Measurements from ENCODE around the gene FZD1. TPM values are rescaled to one million over a fixed set of nuclear protein-coding genes. Genes with fewer than 3 reads are reported as not detected.
"Not testable (repeated sequence)": the region's sequence is repeated elsewhere in the genome, so short reads cannot be mapped to it uniquely, and the experiment has no call there.

Gene FZD1
- total RNA-seq, 1 donor from 2014 or later: 24.3 TPM

GRCh38 chr7:91297939-91298338, 33.7 kb downstream of the FZD1 start:
- no peak overlapping the region for H3K27ac Mint-ChIP-seq (ENCODE audit: unreplicated experiment)
- H3K27me3 Mint-ChIP-seq (ENCODE audit: low read depth): no peaks in the 10 kb centered on the region
- H3K9me3 Mint-ChIP-seq (ENCODE audit: low read depth): no peaks in the 10 kb centered on the region
- TF ChIP-seq CTCF (IDR thresholded peaks at IDR 0.05): no peak
- no peaks in the 10 kb centered on the region for H3K36me3 Mint-ChIP-seq (ENCODE audit: low read depth)
- peaks cover 3% of the 10 kb centered on the region for H3K4me1 Mint-ChIP-seq (ENCODE audit: low read depth)
- H3K4me3 Mint-ChIP-seq (ENCODE audit: unreplicated experiment): no peak overlapping the region
- DNase-seq (ENCODE audit: low spot score): no peak

- H3K4me3 Mint-ChIP-seq (ENCODE audit: unreplicated experiment): no peak overlapping the region
- H3K4me1 Mint-ChIP-seq (ENCODE audit: low read depth): peaks cover under 1% of the 10 kb centered on the region
- H3K27ac Mint-ChIP-seq (ENCODE audit: unreplicated experiment): no peak overlapping the region
- TF ChIP-seq CTCF (IDR thresholded peaks at IDR 0.05): no peak
- no peaks in the 10 kb centered on the region for H3K36me3 Mint-ChIP-seq (ENCODE audit: low read depth)
- no peak for DNase-seq (ENCODE audit: low spot score)
- H3K27me3 Mint-ChIP-seq (ENCODE audit: low read depth): no peaks in the 10 kb centered on the region
- no peaks in the 10 kb centered on the region for H3K9me3 Mint-ChIP-seq (ENCODE audit: low read depth)
These were observed 35.9 kb downstream of the FZD1 start for GRCh38 chr7:91299952-91300775.

- no peak for TF ChIP-seq CTCF (IDR thresholded peaks at IDR 0.05)
- no peaks in the 10 kb centered on the region for H3K36me3 Mint-ChIP-seq (ENCODE audit: low read depth)
These were observed 38.6 kb downstream of the FZD1 start for GRCh38 chr7:91302794-91303193.

GRCh38 chr7:91306266-91306665, 42.0 kb downstream of the FZD1 start:
- Mint-ChIP-seq H3K27ac (ENCODE audit: unreplicated experiment) (no peak overlapping the region), H3K9me3 (ENCODE audit: low read depth) (peaks cover 5% of the 10 kb centered on the region), H3K27me3 (ENCODE audit: low read depth) (no peaks in the 10 kb centered on the region), H3K4me1 (ENCODE audit: low read depth) (no peaks in the 10 kb centered on the region), H3K36me3 (ENCODE audit: low read depth) (no peaks in the 10 kb centered on the region), H3K4me3 (ENCODE audit: unreplicated experiment) (no peak overlapping the region)
- DNase-seq (ENCODE audit: low spot score): no peak
- no peak for TF ChIP-seq CTCF (IDR thresholded peaks at IDR 0.05)

More at GRCh38 chr7:91302794-91303193, 38.6 kb downstream of the FZD1 start:
- Mint-ChIP-seq H3K4me3 (ENCODE audit: unreplicated experiment) (no peak overlapping the region), H3K27ac (ENCODE audit: unreplicated experiment) (no peak overlapping the region), H3K9me3 (ENCODE audit: low read depth) (peaks cover 2% of the 10 kb centered on the region), H3K27me3 (ENCODE audit: low read depth) (no peaks in the 10 kb centered on the region), H3K4me1 (ENCODE audit: low read depth) (no peaks in the 10 kb centered on the region)
- DNase-seq (ENCODE audit: low spot score): no peak

- Mint-ChIP-seq H3K4me3 (ENCODE audit: unreplicated experiment) (no peak overlapping the region), H3K36me3 (ENCODE audit: low read depth) (no peaks in the 10 kb centered on the region)
These were observed 43.2 kb downstream of the FZD1 start for GRCh38 chr7:91307467-91307866.

GRCh38 chr7:91308191-91308590, 44.0 kb downstream of the FZD1 start:
- DNase-seq (ENCODE audit: low spot score); H3K27me3 Mint-ChIP-seq (ENCODE audit: low read depth); H3K9me3 Mint-ChIP-seq (ENCODE audit: low read depth); H3K4me1 Mint-ChIP-seq (ENCODE audit: low read depth); H3K4me3 Mint-ChIP-seq (ENCODE audit: unreplicated experiment); H3K36me3 Mint-ChIP-seq (ENCODE audit: low read depth); H3K27ac Mint-ChIP-seq (ENCODE audit: unreplicated experiment): not testable (repeated sequence)

More at GRCh38 chr7:91307467-91307866, 43.2 kb downstream of the FZD1 start:
- no peak overlapping the region for H3K27ac Mint-ChIP-seq (ENCODE audit: unreplicated experiment)
- peaks cover 5% of the 10 kb centered on the region for H3K9me3 Mint-ChIP-seq (ENCODE audit: low read depth)
- DNase-seq (ENCODE audit: low spot score): no peak
- no peak for TF ChIP-seq CTCF (IDR thresholded peaks at IDR 0.05)
- H3K4me1 Mint-ChIP-seq (ENCODE audit: low read depth): no peaks in the 10 kb centered on the region
- no peaks in the 10 kb centered on the region for H3K27me3 Mint-ChIP-seq (ENCODE audit: low read depth)

Measured in chondrocyte (in vitro differentiated cells).